ENCODE measurements around the gene CTBP1.

DNA sequence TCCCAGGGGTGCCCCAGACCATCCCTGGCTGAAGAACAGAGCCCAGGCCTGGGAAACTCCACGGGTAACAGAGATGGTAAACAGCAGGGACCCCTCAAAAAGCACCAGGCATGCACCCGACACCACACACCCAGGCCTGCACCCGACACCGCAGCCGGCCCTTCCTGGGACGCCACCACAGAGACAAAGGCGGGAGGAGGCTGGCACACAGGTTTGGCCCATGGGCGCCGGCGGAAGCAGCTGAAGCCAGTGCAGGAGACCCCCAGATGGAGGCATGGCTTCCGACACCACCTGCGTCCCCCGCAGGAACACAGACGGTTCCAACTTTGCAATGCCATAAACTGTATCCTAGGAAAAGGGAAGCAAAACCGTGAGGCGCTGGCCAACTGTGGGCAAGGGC is 22.3 kb downstream of the CTBP1 start:
- TF ChIP-seq POLR2AphosphoS5 (IDR thresholded peaks at IDR 0.05) = no peak
- TF ChIP-seq, protein P1, sequence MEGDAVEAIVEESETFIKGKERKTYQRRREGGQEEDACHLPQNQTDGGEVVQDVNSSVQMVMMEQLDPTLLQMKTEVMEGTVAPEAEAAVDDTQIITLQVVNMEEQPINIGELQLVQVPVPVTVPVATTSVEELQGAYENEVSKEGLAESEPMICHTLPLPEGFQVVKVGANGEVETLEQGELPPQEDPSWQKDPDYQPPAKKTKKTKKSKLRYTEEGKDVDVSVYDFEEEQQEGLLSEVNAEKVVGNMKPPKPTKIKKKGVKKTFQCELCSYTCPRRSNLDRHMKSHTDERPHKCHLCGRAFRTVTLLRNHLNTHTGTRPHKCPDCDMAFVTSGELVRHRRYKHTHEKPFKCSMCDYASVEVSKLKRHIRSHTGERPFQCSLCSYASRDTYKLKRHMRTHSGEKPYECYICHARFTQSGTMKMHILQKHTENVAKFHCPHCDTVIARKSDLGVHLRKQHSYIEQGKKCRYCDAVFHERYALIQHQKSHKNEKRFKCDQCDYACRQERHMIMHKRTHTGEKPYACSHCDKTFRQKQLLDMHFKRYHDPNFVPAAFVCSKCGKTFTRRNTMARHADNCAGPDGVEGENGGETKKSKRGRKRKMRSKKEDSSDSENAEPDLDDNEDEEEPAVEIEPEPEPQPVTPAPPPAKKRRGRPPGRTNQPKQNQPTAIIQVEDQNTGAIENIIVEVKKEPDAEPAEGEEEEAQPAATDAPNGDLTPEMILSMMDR (IDR thresholded peaks at IDR 0.05) = no peak
- no peak for TF ChIP-seq EP300 (IDR thresholded peaks at IDR 0.05)
